ENCODE data around the gene PLA2G4E.
A peak's percentile ranks its signal among the peaks of the same experiment; 100 is the strongest.

PLA2G4E gene

DNA sequence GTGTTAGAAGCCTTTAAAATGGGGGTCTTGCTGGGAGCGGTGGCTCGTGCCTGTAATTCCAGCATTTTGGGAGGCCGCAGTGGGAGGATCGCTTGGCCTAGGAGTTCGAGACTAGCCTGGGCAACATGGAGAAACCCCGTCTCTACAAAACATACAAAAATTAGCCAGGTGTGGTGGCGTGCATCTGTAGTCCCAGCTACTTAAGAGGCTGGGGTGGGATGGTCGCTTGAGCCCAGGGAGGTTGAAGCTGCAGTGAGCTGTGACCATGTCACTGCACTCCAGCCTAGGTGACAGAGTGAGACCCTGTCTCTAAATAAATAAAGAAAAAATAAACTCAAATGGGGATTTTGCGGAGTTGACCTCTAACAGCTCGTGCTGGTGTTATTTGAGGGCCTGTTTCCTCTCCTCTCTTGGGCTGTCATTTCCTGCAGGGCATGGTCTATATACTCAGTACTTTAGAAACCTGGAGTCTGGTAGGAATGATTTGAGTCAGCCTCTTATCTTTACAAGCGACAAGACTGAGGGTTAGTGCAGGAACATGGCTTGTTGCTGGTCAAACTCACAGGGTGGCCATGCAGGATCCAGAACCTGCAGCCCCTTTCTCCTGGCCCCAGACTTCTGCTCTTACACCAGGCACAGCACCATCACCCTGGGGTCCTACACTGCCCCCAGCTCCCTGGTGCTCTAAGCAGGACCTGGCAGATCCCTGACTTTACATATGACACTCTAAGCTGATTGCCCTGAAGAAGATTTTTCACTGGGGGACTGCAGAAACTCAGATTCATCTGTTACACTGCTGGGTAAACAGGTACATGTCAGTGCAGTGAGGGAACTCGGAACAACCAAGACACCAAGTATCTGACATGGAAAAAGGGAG is 63.6 kb downstream of the PLA2G4E start:
- TF ChIP-seq, protein P1, sequence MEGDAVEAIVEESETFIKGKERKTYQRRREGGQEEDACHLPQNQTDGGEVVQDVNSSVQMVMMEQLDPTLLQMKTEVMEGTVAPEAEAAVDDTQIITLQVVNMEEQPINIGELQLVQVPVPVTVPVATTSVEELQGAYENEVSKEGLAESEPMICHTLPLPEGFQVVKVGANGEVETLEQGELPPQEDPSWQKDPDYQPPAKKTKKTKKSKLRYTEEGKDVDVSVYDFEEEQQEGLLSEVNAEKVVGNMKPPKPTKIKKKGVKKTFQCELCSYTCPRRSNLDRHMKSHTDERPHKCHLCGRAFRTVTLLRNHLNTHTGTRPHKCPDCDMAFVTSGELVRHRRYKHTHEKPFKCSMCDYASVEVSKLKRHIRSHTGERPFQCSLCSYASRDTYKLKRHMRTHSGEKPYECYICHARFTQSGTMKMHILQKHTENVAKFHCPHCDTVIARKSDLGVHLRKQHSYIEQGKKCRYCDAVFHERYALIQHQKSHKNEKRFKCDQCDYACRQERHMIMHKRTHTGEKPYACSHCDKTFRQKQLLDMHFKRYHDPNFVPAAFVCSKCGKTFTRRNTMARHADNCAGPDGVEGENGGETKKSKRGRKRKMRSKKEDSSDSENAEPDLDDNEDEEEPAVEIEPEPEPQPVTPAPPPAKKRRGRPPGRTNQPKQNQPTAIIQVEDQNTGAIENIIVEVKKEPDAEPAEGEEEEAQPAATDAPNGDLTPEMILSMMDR (IDR thresholded peaks at IDR 0.05; ENCODE audit: insufficient read depth, low read depth, low read length, missing control alignments), result no peak
- DNase-seq (ENCODE audit: low read depth), result peak; percentile 86
- no peak overlapping the region for H3K4me3 ChIP-seq (ENCODE audit: low read depth, low read length)

GRCh38 chr15:41955807-41956525 is 64.9 kb downstream of the PLA2G4E start:
- no peak for DNase-seq (ENCODE audit: low read depth)
- H3K4me3 ChIP-seq (ENCODE audit: low read depth, low read length), result no peak overlapping the region
- TF ChIP-seq, protein P1 (IDR thresholded peaks at IDR 0.05; ENCODE audit: insufficient read depth, low read depth, low read length, missing control alignments), result no peak

DNA sequence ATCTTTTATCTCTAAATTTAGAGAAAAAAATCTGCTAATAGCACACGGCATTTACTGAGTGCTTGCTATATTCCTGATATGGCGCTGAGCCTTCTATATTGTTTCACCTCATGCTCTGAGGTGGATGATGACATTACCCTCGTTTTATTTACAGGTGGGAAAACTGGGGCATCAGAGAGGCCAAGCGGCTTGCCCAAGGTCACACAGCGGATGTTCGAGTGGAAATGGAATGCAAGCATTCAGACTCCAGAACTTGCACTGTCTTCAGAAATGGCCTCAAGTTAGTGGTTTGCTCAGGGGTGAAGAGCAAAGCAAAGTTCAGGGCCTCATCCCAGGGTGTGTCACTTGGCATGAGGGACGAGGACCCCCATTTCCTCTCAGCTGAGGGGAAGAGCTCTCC is 65.7 kb downstream of the PLA2G4E start:
- no peak overlapping the region for H3K4me3 ChIP-seq (ENCODE audit: low read depth, low read length)
- no peak for DNase-seq (ENCODE audit: low read depth)
- TF ChIP-seq, protein P1 (IDR thresholded peaks at IDR 0.05; ENCODE audit: insufficient read depth, low read depth, low read length, missing control alignments), result no peak

- TF ChIP-seq, protein P1 (IDR thresholded peaks at IDR 0.05; ENCODE audit: insufficient read depth, low read depth, low read length, missing control alignments), result no peak
- H3K4me3 ChIP-seq (ENCODE audit: low read depth, low read length), result no peak overlapping the region
- no peak for DNase-seq (ENCODE audit: low read depth)
These were observed 66.8 kb downstream of the PLA2G4E start for GRCh38 chr15:41954036-41954435.

GRCh38 chr15:41952013-41952563 is 68.8 kb downstream of the PLA2G4E start:
- H3K4me3 ChIP-seq (ENCODE audit: low read depth, low read length), result no peak overlapping the region
- DNase-seq (ENCODE audit: low read depth), result no peak
- TF ChIP-seq, protein P1 (IDR thresholded peaks at IDR 0.05; ENCODE audit: insufficient read depth, low read depth, low read length, missing control alignments), result no peak

- DNase-seq (ENCODE audit: low read depth), result no peak
- no peak overlapping the region for H3K4me3 ChIP-seq (ENCODE audit: low read depth, low read length)
- TF ChIP-seq, protein P1 (IDR thresholded peaks at IDR 0.05; ENCODE audit: insufficient read depth, low read depth, low read length, missing control alignments), result no peak
These were observed 69.3 kb downstream of the PLA2G4E start for GRCh38 chr15:41951571-41951970.
